ENCODE results near the gene PIP5K1A.

PIP5K1A gene

GRCh38 chr1:151294742-151295462 lies 96.5 kb downstream of the PIP5K1A start:
- TF ChIP-seq CTCF (conservative IDR thresholded peaks at IDR 0.05), result no peak

More at GRCh38 chr1:151294742-151295462, 96.5 kb downstream of the PIP5K1A start:
- no peak overlapping the region for H3K27ac ChIP-seq

All from VCaP (cell line).